Tongue (tissue), 2 donors: Measurements from ENCODE around the gene CPA5. TPM values are rescaled to one million over a fixed set of nuclear protein-coding genes. Genes with fewer than 3 reads are reported as not detected.

Experiments used
- DNase-seq: peaks from one replicate; pipeline ENCODE4 v3.0.0-alpha.2; 2015
- total RNA-seq: library from RNA; depleted of rRNA; stranded (reverse); fragments of >200 nt; gene quantifications from one replicate; pipeline ENCODE4 v1.2.3, GENCODE V29; 2014

The CPA5 gene
- total RNA-seq, 1 donor from 2014 or later, result 0.31 TPM

DNA sequence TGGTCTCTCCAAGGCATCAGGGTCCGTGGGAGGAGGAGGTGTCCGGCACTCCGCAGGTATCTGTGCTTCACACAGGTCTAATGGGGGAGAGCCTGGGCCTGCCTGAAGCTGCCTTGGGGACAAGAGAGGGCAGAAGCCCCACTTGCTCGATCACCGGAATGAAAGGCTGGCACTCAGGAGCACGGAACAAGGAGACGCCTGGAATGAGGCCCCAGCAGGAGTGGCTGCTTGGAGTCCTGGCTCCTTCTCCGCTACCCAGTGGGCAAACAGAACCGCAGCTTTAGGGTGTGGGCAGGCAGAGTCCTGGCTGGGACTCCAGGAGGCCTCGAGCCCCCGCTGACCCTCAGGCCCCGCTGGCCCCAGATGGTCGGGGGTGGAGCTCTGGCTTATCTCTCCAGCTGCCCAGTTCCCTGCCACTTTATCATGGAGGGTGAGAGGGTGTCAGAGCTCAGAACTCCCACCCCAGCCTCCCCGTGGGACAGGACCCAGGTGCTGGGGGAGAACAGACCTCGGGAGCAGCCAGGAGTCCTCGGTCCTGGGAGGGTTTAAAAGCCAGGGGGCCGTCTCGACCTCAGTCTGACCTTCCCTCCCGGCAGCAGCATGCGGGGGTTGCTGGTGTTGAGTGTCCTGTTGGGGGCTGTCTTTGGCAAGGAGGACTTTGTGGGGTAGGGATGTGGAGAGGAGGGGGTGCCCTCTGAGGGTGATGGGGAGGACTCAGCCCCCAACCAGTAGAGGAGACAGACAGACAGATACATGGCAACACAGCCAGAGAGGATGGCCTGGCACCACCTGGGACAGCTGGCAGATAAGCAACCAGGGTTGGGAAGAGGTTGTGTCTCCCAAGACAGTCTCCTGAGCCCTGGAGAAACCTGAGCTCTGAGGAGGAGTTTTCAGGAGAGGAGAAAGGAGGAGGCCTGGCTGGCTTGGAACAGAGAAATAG is 35.6 kb downstream of the CPA5 start, which contains the start of gene CPA1:
TSS of gene CPA1 (plus strand) at position 574 of the 940 bp plus-strand sequence. CDS start at position 601, 27 bp downstream.
- peak; percentile 58 for DNase-seq

DNA sequence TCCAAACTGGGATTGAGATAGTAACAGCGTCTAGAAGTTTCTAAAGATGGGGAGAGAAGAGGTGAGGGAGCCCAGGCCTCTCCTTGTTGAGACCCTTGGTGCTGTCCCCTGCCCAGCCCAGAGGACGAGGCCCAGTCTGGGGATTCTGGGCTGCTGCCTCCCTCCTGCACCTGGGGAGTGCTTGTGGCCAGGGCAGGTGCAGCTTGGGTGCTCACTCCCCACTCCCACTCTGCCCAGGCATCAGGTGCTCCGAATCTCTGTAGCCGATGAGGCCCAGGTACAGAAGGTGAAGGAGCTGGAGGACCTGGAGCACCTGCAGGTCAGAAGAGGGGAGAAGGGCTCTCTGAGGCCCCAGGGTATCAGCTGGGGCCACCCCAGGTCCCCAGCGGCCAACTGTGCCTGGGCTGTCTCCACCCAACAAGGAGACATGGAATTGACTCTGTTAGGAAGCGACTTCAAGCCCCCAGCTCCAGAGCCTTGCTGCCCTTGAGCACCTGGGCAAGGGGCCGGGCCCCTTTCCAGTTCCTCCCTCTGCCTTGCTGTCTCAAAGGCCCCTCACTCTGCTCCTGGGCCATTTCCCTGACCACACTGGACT is 36.3 kb downstream of the CPA5 start:
- DNase-seq, result no peak

DNA sequence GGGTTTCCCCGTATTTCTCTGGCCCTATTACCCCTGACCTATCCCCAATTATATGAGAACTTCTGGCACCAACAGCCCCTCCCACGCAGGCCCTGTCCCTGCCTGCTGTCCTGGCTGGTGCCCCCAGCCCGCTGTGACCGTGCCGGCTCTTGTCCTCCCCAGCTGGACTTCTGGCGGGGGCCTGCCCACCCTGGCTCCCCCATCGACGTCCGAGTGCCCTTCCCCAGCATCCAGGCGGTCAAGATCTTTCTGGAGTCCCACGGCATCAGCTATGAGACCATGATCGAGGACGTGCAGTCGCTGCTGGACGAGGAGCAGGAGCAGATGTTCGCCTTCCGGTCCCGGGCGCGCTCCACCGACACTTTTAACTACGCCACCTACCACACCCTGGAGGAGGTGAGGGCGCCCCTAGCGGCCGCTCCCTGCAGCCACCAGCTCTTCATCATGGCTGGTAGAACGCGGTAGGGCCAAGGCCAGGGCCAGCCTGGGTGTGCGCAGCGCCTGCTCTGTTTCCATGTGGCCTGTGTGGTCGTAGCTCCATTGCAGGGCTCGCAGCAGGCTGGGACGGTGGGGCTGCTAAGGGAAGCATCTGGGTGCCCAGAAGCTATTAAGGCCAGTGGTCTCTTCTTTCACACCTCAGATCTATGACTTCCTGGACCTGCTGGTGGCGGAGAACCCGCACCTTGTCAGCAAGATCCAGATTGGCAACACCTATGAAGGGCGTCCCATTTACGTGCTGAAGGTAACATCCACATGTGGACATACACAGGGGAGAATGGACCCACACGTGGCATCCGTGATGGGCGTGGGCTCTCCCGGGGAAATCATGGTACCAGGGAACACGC is 37.1 kb downstream of the CPA5 start:
- no peak for DNase-seq

DNA sequence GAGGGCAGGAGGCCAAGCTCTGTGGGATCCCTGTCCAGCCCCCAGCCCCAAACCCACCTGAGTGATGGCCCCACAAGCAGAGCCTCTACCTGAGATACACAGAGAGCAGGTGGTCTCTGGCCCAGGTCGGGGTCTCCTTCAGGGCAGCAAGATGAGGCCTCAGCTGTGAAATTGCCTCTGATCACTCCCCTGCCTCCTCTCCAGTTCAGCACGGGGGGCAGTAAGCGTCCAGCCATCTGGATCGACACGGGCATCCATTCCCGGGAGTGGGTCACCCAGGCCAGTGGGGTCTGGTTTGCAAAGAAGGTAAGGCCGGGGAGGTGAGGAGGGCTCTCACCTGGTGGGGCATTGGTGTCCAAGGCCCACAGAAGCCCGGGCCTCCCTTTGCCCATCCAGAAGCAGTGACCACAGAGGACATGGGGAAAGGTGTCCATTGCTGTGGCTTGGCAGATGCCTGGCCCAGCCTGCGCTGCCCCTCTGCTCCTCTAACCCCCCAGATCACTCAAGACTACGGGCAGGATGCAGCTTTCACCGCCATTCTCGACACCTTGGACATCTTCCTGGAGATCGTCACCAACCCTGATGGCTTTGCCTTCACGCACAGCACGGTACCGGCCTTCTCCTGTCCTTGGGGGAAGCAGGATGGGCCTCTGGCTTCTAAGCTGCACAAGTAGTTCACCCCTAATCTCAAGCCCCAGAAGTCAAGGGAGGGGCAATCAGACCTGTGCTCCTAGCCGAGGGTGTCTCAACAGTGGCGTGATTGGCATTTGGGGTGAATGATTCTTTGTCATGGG is 38.8 kb downstream of the CPA5 start:
- DNase-seq, result no peak

DNA sequence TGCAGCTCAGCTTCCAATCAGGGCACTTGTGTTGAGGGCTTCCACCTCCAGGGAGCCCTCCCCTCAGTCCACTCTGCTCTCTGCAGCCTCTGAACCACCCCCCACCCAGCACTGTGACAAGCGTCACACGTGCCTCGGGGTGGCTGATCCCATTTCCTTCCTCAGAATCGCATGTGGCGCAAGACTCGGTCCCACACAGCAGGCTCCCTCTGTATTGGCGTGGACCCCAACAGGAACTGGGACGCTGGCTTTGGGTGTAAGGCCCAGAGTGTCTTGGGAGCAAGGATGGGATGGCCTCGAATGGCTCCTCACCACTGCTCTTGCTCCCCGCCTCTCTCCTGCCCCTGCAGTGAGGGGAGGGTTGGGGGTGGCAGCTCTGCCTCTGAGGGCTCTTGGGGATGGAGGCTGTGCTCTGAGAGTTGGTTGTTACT is 39.8 kb downstream of the CPA5 start:
- DNase-seq, result no peak

DNA sequence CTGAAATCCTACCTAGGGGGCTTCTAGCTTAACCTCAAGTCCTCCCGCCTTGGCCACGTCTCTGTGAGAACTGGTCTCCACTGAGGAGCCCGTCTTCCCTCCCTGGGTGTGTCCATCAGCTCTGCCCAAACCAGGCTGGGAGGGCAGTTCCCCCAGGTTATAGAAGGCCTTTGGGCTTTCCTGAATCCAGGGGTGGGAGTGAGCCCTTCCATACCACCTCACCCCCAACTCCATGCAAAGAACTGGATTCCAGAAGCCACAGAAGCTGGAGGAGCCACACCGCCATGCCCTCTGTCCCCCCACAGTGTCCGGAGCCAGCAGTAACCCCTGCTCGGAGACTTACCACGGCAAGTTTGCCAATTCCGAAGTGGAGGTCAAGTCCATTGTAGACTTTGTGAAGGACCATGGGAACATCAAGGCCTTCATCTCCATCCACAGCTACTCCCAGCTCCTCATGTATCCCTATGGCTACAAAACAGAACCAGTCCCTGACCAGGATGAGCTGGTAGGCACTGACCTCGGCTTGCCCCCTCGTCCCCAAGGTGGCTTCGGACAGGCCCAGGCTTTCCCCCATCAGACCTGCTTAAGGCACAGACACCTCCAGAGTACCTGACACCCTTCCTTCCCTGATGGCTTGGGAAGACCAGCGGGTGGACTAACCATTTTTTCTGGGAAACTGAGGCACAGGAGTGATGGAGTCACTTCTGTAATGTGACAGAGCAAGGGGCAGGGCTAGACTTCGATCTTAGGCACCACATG is 40.4 kb downstream of the CPA5 start:
- no peak for DNase-seq

DNA sequence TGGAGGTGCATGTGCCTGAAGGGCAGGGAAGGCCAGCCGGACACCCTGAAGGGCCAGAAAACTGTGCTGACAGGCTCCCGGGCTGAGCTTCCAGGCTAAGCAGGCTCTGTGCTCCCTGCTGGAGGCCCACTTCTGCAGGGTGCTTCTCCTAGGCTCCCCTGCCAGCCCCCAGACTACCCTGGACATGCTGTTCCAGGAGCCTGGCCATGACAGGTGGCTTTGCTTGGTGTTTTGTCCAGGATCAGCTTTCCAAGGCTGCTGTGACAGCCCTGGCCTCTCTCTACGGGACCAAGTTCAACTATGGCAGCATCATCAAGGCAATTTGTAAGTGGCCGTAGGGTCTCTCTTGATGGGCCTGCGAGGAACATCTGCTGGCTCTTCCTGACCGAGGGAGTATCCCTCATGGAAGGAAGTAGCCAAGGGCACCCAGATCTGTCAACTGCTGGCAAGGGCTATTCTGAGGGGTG is 41.0 kb downstream of the CPA5 start:
- no peak for DNase-seq

DNA sequence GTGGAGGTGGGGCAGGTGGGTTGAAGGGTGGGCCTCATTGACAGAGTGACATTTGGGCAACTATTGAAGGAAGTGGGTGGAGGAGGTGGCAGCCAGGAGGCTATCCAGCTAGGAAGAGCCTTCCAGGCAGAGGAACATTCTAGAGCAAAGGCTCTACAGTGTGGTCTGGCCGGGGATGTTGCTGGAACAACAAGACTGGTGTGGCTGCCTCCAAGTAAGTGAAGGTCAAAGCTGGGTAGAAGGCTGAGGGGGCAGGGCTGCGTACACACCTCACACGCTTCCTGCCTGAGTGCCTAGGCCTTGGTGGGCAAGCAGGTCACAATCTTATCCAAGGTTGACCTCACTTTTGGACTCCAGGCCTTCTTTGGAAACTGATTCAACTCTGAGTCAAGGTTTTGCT is 42.3 kb downstream of the CPA5 start:
- no peak for DNase-seq

DNA sequence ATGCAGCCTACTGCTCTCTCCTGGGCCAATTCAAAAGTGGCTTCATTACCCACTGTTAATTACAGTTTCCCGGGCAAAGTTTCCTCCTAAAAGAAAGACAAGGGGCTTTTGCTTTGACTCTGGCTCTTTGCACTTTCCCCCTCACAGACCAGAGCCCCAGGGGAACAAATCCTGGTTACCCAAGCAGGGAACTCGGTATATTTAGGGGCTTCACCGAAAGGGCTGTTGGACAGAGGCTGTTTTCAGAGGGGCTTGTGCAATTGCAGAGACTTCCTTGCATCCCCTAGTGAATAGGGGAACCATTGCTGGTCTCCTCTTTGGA is 42.7 kb downstream of the CPA5 start:
- no peak for DNase-seq

DNA sequence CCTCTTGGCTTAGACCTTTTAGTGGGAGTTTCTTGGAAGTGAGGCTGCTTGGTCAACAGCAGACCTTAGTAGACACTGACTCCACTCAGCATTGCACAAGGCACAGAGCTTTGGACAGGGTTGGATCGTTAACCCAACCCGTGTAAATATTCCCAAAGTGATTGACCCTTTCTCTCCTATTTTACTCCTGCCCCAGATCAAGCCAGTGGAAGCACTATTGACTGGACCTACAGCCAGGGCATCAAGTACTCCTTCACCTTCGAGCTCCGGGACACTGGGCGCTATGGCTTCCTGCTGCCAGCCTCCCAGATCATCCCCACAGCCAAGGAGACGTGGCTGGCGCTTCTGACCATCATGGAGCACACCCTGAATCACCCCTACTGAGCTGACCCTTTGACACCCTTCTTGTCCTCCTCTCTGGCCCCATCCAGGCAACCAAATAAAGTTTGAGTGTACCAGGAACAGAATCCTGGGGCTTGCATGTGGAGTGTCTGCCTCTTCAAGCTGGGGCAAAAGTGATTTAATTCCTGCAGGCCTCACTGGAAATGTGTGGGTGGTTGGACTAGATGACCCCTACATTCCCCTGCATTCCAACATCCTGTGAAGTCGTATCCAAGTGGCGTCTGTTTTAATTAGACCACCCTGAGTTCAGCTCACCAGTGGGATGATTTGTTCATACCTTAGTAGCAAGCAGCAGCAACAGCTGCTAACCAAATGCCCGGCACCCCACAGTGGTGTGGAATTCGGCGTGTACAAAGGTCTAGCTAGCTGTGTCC is 43.2 kb downstream of the CPA5 start:
- no peak for DNase-seq

DNA sequence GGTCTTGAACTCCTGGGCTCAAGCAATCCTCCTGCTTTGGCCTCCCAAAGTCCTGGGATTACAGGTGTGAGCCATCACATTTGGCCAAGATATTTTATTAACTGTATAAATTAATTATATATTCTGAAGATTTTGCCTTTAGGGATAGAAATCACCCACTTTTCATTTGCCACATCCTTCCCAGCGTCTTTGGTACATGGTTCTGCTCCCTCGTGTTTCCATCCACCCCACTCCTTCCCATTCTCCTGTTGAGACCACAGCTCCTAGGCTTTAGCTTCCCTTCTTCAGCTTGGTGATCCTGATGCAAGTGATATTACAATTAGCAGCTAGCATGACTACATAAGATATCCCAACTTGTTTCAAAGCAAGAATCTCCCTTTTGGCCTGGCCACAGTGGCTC is 44.1 kb downstream of the CPA5 start:
- no peak for DNase-seq

DNA sequence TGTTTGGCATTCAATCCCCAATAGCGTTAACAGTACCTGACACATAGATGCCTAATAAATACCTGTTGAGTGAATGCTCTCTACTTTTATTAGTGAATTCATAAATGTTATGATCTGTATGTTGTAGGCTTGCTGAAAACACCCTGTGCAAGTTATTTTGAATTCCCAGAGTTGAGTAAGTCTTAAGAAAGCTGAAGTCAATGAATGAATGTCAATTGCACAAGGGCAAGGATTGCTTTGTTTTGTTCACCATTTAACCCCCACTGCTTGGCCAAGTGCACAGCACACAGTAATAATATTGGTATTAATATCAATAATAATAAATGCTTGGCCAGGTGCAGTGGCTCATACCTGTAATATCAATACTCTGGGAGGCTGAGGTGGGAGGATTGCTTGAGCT is 45.9 kb downstream of the CPA5 start:
- DNase-seq, result no peak

DNA sequence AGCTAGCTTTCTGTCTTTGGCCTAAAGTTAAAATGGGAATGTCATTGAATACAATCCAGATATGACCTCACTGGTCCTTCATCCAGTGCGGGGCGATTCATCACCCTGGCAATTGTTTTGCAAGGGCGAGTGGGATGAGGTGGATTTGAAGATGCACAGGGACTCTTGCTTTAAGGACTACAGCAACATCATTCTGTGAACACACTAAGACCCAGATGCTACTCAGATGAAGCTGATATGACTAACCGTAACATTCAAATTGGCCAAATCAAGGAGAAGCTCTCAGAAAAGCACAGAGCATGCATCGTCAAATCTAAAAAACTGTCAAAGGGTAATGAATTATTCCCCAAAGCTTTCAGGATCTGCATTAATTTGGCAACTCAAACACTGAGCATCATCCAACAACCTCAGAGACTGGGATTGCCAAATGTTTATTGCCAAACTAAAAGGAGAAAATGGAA is 48.5 kb downstream of the CPA5 start:
- DNase-seq, result peak; percentile 60

DNA sequence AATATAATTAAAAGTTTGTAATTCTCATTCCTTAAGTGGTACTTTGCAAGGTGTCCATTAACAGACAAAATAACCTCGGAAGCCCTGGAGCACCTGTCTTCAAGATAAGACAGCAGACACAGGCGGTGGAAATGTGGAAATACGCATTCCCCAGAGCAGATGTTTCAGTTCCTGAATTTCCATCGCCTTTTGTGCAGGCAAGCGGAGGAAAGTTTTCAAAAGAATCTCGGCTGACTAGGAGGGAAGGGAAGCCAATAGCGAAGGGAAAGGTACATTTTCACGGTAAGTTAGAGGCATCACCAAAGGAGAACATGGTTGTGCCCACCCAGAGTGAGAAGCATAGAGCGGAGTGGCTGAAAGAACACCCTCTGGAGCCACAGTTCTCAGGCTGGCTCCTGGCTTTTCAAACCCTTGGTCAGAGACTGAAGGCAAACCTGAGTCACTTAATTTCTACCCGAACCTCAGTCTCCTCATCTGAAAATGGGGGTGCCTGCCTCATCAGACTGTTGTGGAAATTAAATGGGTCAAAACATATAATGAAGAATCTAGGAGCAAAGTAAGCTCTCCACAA is 49.3 kb downstream of the CPA5 start:
- peak; percentile 57 for DNase-seq

DNA sequence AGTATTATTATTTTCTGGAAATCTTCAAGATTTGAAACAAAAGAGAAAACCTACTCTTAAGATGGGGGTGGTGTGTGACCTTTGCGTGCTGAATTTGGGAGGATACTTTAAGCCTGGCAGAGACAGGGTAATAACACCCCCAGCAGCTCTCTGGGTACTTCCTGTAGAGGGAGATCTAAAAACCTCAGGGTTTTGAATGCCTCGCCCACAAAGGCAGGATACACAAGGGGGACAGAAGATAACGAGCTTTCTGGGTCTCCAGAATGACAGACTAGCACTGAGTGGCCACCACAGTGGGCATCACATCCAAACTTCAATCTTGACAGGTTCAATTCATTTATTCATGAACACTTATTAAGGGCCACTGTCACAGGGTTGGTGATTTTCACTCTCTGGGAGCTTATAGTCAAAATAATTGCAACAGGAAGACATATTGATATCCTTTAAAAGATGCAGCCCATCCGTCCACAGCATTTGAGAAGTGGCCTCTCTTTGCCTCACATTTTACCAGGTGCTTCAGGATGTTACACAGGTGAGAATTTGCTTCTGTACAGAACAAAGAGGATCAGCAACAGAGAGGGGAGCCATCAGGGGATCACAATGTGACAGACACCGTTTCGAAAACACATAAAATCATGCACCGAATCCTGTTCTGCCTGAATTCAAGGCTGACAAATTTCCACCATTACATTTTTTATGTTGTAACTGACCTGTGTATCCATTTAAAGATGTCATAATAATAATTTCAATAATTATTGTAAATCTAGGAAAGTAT is 50.0 kb downstream of the CPA5 start:
- DNase-seq, result no peak

DNA sequence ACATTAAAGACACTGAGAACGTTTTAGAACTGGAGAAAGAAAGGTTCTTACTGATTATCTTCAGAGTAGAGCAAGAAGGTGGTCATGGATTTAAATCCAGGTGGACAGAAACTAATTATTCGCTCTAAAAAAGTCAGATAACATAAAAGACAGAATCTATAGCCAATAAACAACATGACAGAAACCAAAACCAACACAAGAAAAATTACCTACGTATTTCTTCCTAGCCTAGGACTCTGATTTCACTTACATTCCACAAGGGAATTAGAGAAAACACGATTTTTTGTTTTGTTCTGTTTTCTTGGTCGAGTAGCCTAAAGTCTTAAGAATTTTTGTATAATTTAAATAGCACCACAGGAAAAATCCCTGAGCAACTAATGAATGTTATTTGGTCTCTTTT is 50.8 kb downstream of the CPA5 start:
- no peak for DNase-seq

DNA sequence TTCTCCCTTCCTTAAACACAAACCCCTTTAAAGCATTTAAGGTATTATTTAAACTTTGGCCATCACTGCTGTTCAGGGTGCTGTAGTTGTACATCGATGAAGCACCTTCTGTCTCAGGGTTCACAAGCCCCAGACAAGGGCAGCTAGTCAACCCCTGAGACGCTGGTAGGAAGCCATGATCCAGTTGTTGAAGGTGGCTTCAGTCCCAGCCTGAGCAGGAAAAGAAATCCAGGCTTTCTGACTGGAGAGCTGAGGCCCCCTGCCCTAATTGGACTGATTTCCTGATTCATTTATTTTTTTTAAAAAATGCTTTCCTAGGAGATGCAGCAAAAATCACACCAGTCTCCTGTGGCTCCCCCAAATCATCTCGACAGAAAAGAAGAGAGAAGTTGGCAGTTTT is 51.5 kb downstream of the CPA5 start:
- peak; percentile 67 for DNase-seq

DNA sequence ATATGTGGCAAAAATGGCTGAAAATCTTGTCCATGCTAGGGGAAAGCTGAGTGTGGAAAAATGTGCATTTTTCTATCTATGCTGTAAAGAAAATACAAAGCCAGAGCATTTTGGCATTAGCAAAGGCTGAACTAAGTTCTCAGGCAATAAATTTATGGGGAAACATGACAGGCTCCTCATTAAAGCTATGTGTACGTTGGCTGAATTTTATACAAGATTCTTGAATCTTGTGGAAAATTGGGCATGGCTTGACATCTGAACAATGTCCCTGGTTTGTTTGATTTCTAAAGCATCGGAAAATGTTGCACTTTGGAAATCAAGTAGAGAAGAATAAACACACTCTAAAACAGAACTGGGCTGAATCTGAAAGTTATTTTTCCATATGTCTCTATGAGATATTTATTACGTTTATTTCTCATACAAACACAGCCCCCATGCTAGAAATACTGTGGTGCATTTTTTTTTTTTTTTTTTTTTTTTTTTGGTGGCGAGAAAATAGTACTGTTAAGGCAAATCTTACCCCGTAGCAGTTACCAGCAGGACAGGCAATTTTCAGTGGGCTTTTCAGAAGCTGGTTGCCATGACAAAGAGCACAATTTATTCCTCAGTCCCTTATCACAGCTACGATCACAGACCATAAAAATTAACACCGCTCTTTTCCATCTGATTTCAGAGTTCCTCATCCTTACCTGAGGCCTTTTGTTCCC is 52.6 kb downstream of the CPA5 start:
- peak; percentile 74 for DNase-seq

DNA sequence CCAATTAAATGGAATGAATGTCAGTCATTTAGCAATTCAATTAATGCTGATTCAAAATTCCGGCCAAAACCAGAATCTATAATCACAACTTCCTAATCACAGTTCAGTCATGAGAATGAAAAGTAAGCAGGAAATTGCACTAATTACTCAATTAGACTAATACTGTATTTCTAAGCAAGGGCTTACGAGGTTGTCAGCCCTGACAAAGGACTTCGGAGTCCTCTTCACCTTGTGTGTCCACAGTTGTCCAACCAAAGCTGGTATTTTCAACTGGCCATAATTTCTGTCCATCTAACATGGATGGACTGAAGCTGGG is 53.1 kb downstream of the CPA5 start:
- DNase-seq, result no peak
